ENCODE results near the gene BRD3OS.

Gene BRD3OS

DNA sequence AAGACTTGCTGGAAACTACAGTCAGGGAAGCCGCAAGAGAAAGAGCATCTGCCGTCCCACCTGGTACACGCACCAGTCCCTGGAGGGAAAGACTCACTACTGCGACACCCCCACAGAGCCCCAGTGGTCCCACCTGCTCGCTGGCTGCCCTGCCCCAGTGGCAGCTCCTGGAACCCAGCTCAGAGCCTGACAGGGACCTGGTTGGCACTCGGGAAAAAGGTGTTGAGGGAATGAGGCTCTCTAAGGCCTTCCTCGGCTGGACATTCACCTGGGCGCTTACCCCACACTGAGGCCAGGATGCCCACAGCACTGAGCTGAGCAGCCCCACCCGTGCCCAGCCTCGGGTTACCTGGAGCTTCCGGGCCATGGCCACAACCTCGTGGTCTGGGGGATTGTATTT, 19.7 kb downstream of the BRD3OS start:
- Histone ChIP-seq H3K9me3 (ENCODE audit: insufficient read depth, low read length, severe bottlenecking) (no peaks in the 10 kb centered on the region), H3K36me3 (ENCODE audit: insufficient read depth, low read length) (peaks cover 97% of the 10 kb centered on the region), H3K27me3 (ENCODE audit: insufficient read depth, low read length, poor library complexity) (no peaks in the 10 kb centered on the region), H3K4me1 (ENCODE audit: insufficient read depth, low read length) (no peaks in the 10 kb centered on the region), H4K20me1 (ENCODE audit: insufficient read depth, low read length) (peaks cover 21% of the 10 kb centered on the region), H2AFZ (ENCODE audit: low read depth, low read length) (no peak overlapping the region), H3K27ac (ENCODE audit: low read length) (no peak overlapping the region), H3K4me3 (ENCODE audit: low read depth in 1 of 2, low read length in 2 of 2) (no peak overlapping the region), H3K79me2 (ENCODE audit: insufficient read depth, low read length) (no peaks in the 10 kb centered on the region), H3K9ac (ENCODE audit: low read depth, low read length) (no peak overlapping the region), H3K4me2 (ENCODE audit: insufficient read depth, low read length) (no peak overlapping the region)
- no peak for DNase-seq
- TF ChIP-seq EZH2 (IDR thresholded peaks at IDR 0.05; ENCODE audit: borderline replicate concordance, low read depth, low read length, severe bottlenecking), result no peak
- TF ChIP-seq, protein P1, sequence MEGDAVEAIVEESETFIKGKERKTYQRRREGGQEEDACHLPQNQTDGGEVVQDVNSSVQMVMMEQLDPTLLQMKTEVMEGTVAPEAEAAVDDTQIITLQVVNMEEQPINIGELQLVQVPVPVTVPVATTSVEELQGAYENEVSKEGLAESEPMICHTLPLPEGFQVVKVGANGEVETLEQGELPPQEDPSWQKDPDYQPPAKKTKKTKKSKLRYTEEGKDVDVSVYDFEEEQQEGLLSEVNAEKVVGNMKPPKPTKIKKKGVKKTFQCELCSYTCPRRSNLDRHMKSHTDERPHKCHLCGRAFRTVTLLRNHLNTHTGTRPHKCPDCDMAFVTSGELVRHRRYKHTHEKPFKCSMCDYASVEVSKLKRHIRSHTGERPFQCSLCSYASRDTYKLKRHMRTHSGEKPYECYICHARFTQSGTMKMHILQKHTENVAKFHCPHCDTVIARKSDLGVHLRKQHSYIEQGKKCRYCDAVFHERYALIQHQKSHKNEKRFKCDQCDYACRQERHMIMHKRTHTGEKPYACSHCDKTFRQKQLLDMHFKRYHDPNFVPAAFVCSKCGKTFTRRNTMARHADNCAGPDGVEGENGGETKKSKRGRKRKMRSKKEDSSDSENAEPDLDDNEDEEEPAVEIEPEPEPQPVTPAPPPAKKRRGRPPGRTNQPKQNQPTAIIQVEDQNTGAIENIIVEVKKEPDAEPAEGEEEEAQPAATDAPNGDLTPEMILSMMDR (IDR thresholded peaks at IDR 0.05; ENCODE audit: borderline replicate concordance, extremely low read depth, low read length, poor library complexity, severe bottlenecking), result no peak
- ATAC-seq (ENCODE audit: insufficient read depth, low read depth), result no peak

DNA sequence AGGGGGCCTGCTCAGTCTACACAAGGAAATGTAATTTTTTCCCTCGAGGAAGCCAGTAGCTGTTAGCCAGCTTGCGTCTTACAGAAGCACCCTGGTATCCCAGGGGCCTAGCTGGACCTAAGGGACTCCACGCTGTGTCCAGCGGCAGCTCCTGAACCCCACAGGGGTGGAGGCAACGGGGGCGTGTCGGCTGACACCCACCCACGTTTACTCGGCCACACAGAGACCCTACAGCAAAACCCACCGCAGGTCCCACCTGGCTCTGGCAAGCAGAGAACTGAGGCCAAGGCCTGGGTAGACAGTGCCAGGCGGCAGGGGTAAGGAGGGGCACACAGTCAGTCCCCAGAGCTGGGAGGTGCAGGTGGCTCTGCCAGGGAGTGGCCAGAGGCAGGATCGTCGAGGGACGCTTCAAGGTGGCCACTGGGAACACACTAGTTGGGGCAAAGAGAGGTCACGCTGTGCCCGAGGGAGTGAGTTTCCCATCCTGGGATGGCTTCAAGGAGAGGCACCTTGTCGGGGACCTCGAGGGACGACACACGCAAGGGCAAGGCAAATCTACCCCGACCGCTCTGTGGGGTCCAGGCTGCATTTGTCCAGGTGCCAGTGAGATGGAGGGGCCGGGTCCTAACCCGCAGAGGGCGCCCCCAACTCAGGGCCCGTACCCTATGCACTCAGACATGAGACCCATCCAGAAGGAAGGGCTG, 20.7 kb downstream of the BRD3OS start:
- H3K27ac ChIP-seq (ENCODE audit: low read length), result no peak overlapping the region
- H3K4me2 ChIP-seq (ENCODE audit: insufficient read depth, low read length), result no peak overlapping the region
- no peak overlapping the region for H3K9ac ChIP-seq (ENCODE audit: low read depth, low read length)
- no peak overlapping the region for H2AFZ ChIP-seq (ENCODE audit: low read depth, low read length)
- ATAC-seq (ENCODE audit: insufficient read depth, low read depth) (no peak), DNase-seq (no peak)
- H3K79me2 ChIP-seq (ENCODE audit: insufficient read depth, low read length), result no peaks in the 10 kb centered on the region
- peaks cover 97% of the 10 kb centered on the region for H3K36me3 ChIP-seq (ENCODE audit: insufficient read depth, low read length)
- no peaks in the 10 kb centered on the region for H3K4me1 ChIP-seq (ENCODE audit: insufficient read depth, low read length)
- no peak overlapping the region for H3K4me3 ChIP-seq (ENCODE audit: low read depth in 1 of 2, low read length in 2 of 2)
- TF ChIP-seq EZH2 (IDR thresholded peaks at IDR 0.05; ENCODE audit: borderline replicate concordance, low read depth, low read length, severe bottlenecking), result no peak
- TF ChIP-seq, protein P1 (IDR thresholded peaks at IDR 0.05; ENCODE audit: borderline replicate concordance, extremely low read depth, low read length, poor library complexity, severe bottlenecking), result no peak
- peaks cover 30% of the 10 kb centered on the region for H4K20me1 ChIP-seq (ENCODE audit: insufficient read depth, low read length)
- H3K27me3 ChIP-seq (ENCODE audit: insufficient read depth, low read length, poor library complexity), result no peaks in the 10 kb centered on the region
- H3K9me3 ChIP-seq (ENCODE audit: insufficient read depth, low read length, severe bottlenecking), result no peaks in the 10 kb centered on the region

DNA sequence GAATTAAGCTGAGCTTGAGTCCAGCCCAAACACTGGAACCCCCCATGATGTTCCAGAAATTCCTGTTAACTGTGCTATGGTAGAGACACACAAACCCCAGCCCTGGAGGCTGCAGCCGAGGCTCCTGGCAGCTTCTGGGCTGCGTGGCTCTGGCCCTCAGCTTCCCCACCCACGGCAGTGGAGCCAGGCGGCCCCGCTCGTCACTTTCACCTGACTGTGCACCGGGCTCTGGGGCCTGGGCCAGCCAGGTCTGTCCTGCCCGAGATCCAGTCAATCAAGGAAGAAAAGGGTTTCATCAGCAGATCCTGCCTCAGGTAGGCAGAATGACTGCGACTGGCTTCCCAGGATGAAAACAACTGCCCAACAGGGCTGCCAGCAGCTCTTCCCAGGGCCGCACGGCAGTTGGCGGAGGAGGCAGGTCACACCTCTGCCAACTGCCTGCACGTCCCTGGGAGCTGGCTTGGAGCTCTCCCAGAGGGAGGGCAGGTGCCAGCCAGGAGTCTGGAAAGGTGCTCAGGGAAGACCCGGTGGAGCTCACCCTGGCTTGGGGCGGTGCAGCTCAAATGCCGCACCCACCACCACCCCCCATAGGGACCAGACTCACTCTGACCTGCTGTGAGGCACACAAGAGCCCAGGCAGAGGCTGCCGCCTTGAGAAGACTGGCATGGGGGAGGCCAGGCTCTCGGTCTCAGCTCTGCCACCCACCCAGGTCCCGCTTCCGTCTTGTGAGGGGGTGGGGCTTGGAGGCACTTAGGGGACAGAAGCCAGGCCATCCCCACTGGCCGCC, 21.8 kb downstream of the BRD3OS start:
- TF ChIP-seq EZH2 (IDR thresholded peaks at IDR 0.05; ENCODE audit: borderline replicate concordance, low read depth, low read length, severe bottlenecking), result no peak
- TF ChIP-seq, protein P1 (IDR thresholded peaks at IDR 0.05; ENCODE audit: borderline replicate concordance, extremely low read depth, low read length, poor library complexity, severe bottlenecking), result no peak
- Histone ChIP-seq H3K4me3 (ENCODE audit: low read depth in 1 of 2, low read length in 2 of 2) (no peak overlapping the region), H3K4me2 (ENCODE audit: insufficient read depth, low read length) (no peak overlapping the region), H4K20me1 (ENCODE audit: insufficient read depth, low read length) (peaks cover 36% of the 10 kb centered on the region), H3K27ac (ENCODE audit: low read length) (no peak overlapping the region), H3K9ac (ENCODE audit: low read depth, low read length) (no peak overlapping the region), H3K4me1 (ENCODE audit: insufficient read depth, low read length) (no peaks in the 10 kb centered on the region), H3K79me2 (ENCODE audit: insufficient read depth, low read length) (no peaks in the 10 kb centered on the region), H3K9me3 (ENCODE audit: insufficient read depth, low read length, severe bottlenecking) (no peaks in the 10 kb centered on the region), H2AFZ (ENCODE audit: low read depth, low read length) (no peak overlapping the region), H3K27me3 (ENCODE audit: insufficient read depth, low read length, poor library complexity) (no peaks in the 10 kb centered on the region), H3K36me3 (ENCODE audit: insufficient read depth, low read length) (peaks cover 93% of the 10 kb centered on the region)
- DNase-seq (no peak), ATAC-seq (ENCODE audit: insufficient read depth, low read depth) (no peak)
